ENCODE data around the gene COA3.

Gene COA3

GRCh38 chr17:42760652-42761581, 37.6 kb downstream of the COA3 start, which contains the start of gene RAMP2:
Gene RAMP2, plus strand, starts transcription at chr17:42761227. Its CDS starts 35 bp downstream, at chr17:42761262.
- TF ChIP-seq, protein P1, sequence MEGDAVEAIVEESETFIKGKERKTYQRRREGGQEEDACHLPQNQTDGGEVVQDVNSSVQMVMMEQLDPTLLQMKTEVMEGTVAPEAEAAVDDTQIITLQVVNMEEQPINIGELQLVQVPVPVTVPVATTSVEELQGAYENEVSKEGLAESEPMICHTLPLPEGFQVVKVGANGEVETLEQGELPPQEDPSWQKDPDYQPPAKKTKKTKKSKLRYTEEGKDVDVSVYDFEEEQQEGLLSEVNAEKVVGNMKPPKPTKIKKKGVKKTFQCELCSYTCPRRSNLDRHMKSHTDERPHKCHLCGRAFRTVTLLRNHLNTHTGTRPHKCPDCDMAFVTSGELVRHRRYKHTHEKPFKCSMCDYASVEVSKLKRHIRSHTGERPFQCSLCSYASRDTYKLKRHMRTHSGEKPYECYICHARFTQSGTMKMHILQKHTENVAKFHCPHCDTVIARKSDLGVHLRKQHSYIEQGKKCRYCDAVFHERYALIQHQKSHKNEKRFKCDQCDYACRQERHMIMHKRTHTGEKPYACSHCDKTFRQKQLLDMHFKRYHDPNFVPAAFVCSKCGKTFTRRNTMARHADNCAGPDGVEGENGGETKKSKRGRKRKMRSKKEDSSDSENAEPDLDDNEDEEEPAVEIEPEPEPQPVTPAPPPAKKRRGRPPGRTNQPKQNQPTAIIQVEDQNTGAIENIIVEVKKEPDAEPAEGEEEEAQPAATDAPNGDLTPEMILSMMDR (IDR thresholded peaks at IDR 0.05; ENCODE audit: insufficient read depth, low read length, poor library complexity, severe bottlenecking) = no peak
- no peaks in the 10 kb centered on the region for H3K36me3 ChIP-seq (ENCODE audit: control insufficient read depth, insufficient read depth, low read length)
- peak within 1 kb of the TSS; percentile 29 for H3K4me3 ChIP-seq (replicated peaks; ENCODE audit: low read depth, low read length)
- no peaks in the 10 kb centered on the region for H3K27me3 ChIP-seq (replicated peaks; ENCODE audit: control insufficient read depth, insufficient read depth, low read length)
- peak; percentile 44 for DNase-seq (ENCODE audit: extremely low read depth, insufficient read length)

DNA sequence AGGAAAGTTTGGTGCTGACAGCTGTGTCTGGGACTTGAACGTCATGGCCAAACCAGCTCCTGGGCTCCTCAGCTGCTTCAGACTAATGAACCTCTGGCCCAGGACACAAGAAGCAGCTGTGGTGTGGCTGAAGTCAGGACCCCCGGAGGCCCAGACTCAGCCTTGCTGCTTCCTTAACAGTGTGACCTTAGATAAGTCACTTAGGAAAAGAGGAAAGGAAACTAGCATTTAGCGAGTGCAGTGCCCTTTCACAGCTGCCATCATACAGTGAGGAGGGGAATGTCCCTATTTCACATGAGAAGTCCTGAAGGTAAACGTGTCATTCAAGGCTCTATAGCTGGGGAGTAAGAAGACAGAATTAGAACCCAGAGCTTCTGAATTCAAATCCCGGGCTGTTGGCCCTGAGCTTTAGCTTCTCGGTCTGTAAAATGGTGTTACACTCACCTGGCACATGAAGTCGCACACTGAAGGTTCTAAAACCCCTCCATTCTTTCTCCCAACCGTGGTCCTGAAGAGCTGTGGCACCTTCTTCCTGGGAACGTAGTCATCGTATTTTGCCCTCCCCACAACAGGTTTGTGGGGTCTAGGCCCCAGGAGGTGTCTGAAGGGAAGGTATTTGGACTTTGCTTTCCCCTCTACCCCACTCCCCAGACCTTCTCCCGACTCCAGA, 38.4 kb downstream of the COA3 start:
- Histone ChIP-seq H3K27me3 (replicated peaks; ENCODE audit: control insufficient read depth, insufficient read depth, low read length) (no peaks in the 10 kb centered on the region), H3K36me3 (ENCODE audit: control insufficient read depth, insufficient read depth, low read length) (no peaks in the 10 kb centered on the region), H3K4me3 (replicated peaks; ENCODE audit: low read depth, low read length) (no peak overlapping the region)
- TF ChIP-seq, protein P1 (IDR thresholded peaks at IDR 0.05; ENCODE audit: insufficient read depth, low read length, poor library complexity, severe bottlenecking) = no peak
- no peak for DNase-seq (ENCODE audit: extremely low read depth, insufficient read length)

DNA sequence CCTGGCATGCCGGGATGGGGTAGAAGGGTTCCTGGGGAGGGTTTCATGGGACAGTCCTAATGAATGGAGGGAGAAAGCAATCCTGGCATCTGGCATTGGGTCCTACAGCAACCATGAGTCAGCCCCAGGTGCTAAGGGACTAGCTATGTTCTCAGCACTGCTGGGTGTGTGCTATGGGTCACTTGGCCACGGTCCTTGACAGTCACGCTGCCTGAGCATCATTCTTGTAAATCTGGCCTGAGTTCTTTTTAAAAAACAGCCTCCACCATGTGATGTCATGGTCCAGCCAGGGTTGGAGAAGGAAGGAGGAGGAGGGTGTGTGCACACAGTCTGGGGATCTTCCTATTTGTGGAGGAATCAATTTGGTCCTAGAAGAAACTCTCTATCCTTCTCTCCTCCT, 43.7 kb downstream of the COA3 start:
- Histone ChIP-seq H3K27me3 (replicated peaks; ENCODE audit: control insufficient read depth, insufficient read depth, low read length) (no peaks in the 10 kb centered on the region), H3K4me3 (replicated peaks; ENCODE audit: low read depth, low read length) (no peak overlapping the region), H3K36me3 (ENCODE audit: control insufficient read depth, insufficient read depth, low read length) (no peaks in the 10 kb centered on the region)
- TF ChIP-seq, protein P1 (IDR thresholded peaks at IDR 0.05; ENCODE audit: insufficient read depth, low read length, poor library complexity, severe bottlenecking) = no peak
- no peak for DNase-seq (ENCODE audit: extremely low read depth, insufficient read length)

DNA sequence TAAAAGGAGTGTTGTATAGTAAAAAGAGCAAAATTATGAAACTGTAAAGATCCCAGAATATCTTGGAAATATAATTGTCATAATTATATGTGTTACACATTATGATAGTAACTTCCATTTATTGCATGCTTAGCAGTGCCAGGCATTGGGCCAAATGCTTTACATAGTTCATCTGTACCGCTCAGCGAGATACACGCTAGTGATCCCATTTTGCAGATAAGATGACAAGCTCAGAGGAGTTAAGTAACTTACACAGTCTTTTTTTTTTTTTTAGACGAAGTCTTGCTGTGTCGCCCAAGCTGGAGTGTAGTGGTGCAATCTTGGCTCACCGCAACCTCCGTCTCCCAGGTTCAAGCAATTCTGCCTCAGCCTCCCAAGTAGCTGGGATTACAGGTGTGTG, 46.9 kb downstream of the COA3 start:
- Histone ChIP-seq H3K4me3 (replicated peaks; ENCODE audit: low read depth, low read length) (no peak overlapping the region), H3K36me3 (ENCODE audit: control insufficient read depth, insufficient read depth, low read length) (no peaks in the 10 kb centered on the region), H3K27me3 (replicated peaks; ENCODE audit: control insufficient read depth, insufficient read depth, low read length) (no peaks in the 10 kb centered on the region)
- TF ChIP-seq, protein P1 (IDR thresholded peaks at IDR 0.05; ENCODE audit: insufficient read depth, low read length, poor library complexity, severe bottlenecking) = no peak
- DNase-seq (ENCODE audit: extremely low read depth, insufficient read length) = no peak

GRCh38 chr17:42750739-42751344, 47.7 kb downstream of the COA3 start:
- TF ChIP-seq, protein P1 (IDR thresholded peaks at IDR 0.05; ENCODE audit: insufficient read depth, low read length, poor library complexity, severe bottlenecking) = no peak
- DNase-seq (ENCODE audit: extremely low read depth, insufficient read length) = no peak
- no peak overlapping the region for H3K4me3 ChIP-seq (replicated peaks; ENCODE audit: low read depth, low read length)
- no peaks in the 10 kb centered on the region for H3K27me3 ChIP-seq (replicated peaks; ENCODE audit: control insufficient read depth, insufficient read depth, low read length)
- H3K36me3 ChIP-seq (ENCODE audit: control insufficient read depth, insufficient read depth, low read length) = no peaks in the 10 kb centered on the region

Measured in GM06990 (cell line).